Endothelial cell of umbilical vein (primary cell): ENCODE measurements around the gene NINJ2. TPM values are rescaled to one million over a fixed set of nuclear protein-coding genes. Genes with fewer than 3 reads are reported as not detected.

ENCODE experiments used
- BruUV-seq: library from RNA; stranded (reverse); fragments of 400-500 nt; replicated peaks from 2 replicates; lab custom pipeline; 2021; lab: Mats Ljungman, UMichigan
- CTCF ChIA-PET: fragments of 300-600, 350-600 bp; sonication (Branson Sonifier 250); formaldehyde crosslinking; loops from one replicate; lab custom pipeline; 2021; ENCODE audit warnings: antibody characterized with exemption, inconsistent platforms; lab: Charles Lee
- POLR2A ChIA-PET: fragments of 300-600, 350-600 bp; sonication (Branson Sonifier 250); formaldehyde crosslinking; loops from one replicate; lab custom pipeline; 2021; ENCODE audit warnings: antibody characterized with exemption, inconsistent platforms; lab: Charles Lee
- DNase-seq: peaks from one replicate; pipeline ENCODE4 v3.0.0-alpha.2; 2011; ENCODE audit warnings: low read depth, low spot score
- FAIRE-seq: peaks from 2 replicates; lab custom pipeline; 2011; peaks lifted over from hg19 to GRCh38; lab: Jason Lieb, UNC
- H2AFZ ChIP-seq: 2 replicates; pipeline ENCODE4 v1.6.0; 2012; ENCODE audit warnings: low read depth, low read length, control low read depth, inconsistent platforms
- H3K27ac ChIP-seq: 2 replicates; pipeline ENCODE4 v1.5.1; 2011; ENCODE audit warnings: low read depth, mild to moderate bottlenecking, control low read depth, low read length, moderate library complexity; ENCODE audit not compliant: insufficient read depth
- H3K27me3 ChIP-seq, 2 experiments: 2 replicates each; pipeline versions ENCODE4 v1.6.0 to v1.6.1; 2011; ENCODE audit warnings: low read length in 2 of 2, mixed read lengths in 1 of 2; ENCODE audit not compliant: control insufficient read depth in 2 of 2, insufficient read depth in 2 of 2
- H3K36me3 ChIP-seq, 2 experiments: 2 replicates in 1 of 2; 3 replicates in 1 of 2; pipeline ENCODE4 v1.5.1; 2011; ENCODE audit warnings: low read length in 2 of 2, mild to moderate bottlenecking in 1 of 2, moderate library complexity in 1 of 2; ENCODE audit not compliant: control insufficient read depth in 2 of 2, insufficient read depth in 2 of 2; ENCODE audit errors: extremely low read depth in 1 of 2
- H3K4me1 ChIP-seq: 3 replicates; pipeline ENCODE4 v1.5.1; 2011; ENCODE audit warnings: mild to moderate bottlenecking, low read length; ENCODE audit not compliant: control insufficient read depth, insufficient read depth; ENCODE audit errors: extremely low read depth
- H3K4me2 ChIP-seq: 2 replicates; pipeline ENCODE4 v1.6.1; 2011; ENCODE audit warnings: low read length, control low read depth, mixed read lengths; ENCODE audit not compliant: insufficient read depth
- H3K4me3 ChIP-seq, 3 experiments: fragments of 200-600 bp in 1 of 3; sonication (generic), shearing (Covaris generic) in 1 of 3; replicated peaks in 1 of 3; 2 replicates each; pipeline ENCODE4 v1.5.1; 2011 to 2016; ENCODE audit warnings: control low read depth in 3 of 3, low read length in 3 of 3, mild to moderate bottlenecking in 2 of 3, inconsistent platforms in 1 of 3, low read depth in 1 of 3, moderate library complexity in 1 of 3; ENCODE audit not compliant: insufficient read depth in 1 of 3
- H3K79me2 ChIP-seq: 2 replicates; pipeline ENCODE4 v1.6.0; 2012; ENCODE audit warnings: low read length, inconsistent platforms; ENCODE audit not compliant: control insufficient read depth, insufficient read depth
- H3K9ac ChIP-seq: replicated peaks from 2 replicates; pipeline ENCODE3; 2011; ENCODE audit warnings: low read length, control low read depth; ENCODE audit not compliant: insufficient read depth; ENCODE audit errors: extremely low read depth
- H3K9me1 ChIP-seq: replicated peaks from 3 replicates; pipeline ENCODE4 v1.6.0; 2011; ENCODE audit warnings: mild to moderate bottlenecking, low read length; ENCODE audit not compliant: control insufficient read depth, insufficient read depth; ENCODE audit errors: extremely low read depth
- H3K9me3 ChIP-seq: replicated peaks from 2 replicates; pipeline ENCODE4 v1.5.1; 2012; ENCODE audit warnings: low read length, inconsistent platforms; ENCODE audit not compliant: control insufficient read depth, insufficient read depth
- H4K20me1 ChIP-seq: replicated peaks from 2 replicates; pipeline ENCODE3; 2011; ENCODE audit warnings: mild to moderate bottlenecking, low read length; ENCODE audit not compliant: control insufficient read depth, insufficient read depth; ENCODE audit errors: extremely low read depth
- EZH2 ChIP-seq: IDR thresholded peaks from 2 replicates; pipeline ENCODE4 v1.6.1; 2012; ENCODE audit warnings: borderline replicate concordance, low read depth, mild to moderate bottlenecking, moderate library complexity, low read length, inconsistent platforms; ENCODE audit not compliant: severe bottlenecking
- FOS ChIP-seq: IDR thresholded peaks from 2 replicates; pipeline ENCODE4 v1.6.1; 2011; ENCODE audit warnings: mild to moderate bottlenecking, low read length, moderate library complexity, borderline replicate concordance; ENCODE audit not compliant: insufficient read depth
- GATA2 ChIP-seq: IDR thresholded peaks from 2 replicates; pipeline ENCODE4 v1.7.0; 2011; ENCODE audit warnings: low read depth, mild to moderate bottlenecking, moderate library complexity, mixed read lengths, low read length; ENCODE audit not compliant: insufficient read length, insufficient read depth
- JUN ChIP-seq: IDR thresholded peaks from 2 replicates; pipeline ENCODE4 v1.6.1; 2011; ENCODE audit warnings: borderline replicate concordance, low read depth; ENCODE audit not compliant: insufficient read length, insufficient read depth
- MAX ChIP-seq: IDR thresholded peaks from 2 replicates; pipeline ENCODE4 v1.6.1; 2011; ENCODE audit not compliant: insufficient read depth, insufficient read length
- MYC ChIP-seq: IDR thresholded peaks from one replicate; pipeline ENCODE4 v1.6.1; 2011; ENCODE audit warnings: mild to moderate bottlenecking, low read depth, low read length
- POLR2A ChIP-seq: IDR thresholded peaks from 2 replicates; pipeline ENCODE4 v1.6.1; 2012; ENCODE audit warnings: low read depth, mild to moderate bottlenecking, control low read depth, low read length
- POLR2AphosphoS5 ChIP-seq: IDR thresholded peaks from 2 replicates; pipeline ENCODE4 v1.6.1; 2012; ENCODE audit warnings: low read depth, mild to moderate bottlenecking, control low read depth, low read length, moderate library complexity; ENCODE audit not compliant: insufficient read depth
- dilution Hi-C: fragments of 300-500 bp; cut with MboI; formaldehyde crosslinking; loops from one replicate; pipeline ENCODE4 v1.15.0; 2019; ENCODE audit warnings: low sequenced_read_pairs; ENCODE audit not compliant: extremely low pct_ligation_motif_present
- intact Hi-C: fragments of 100-400 bp; cut with micrococcal nuclease; formaldehyde crosslinking; loops from one replicate; pipeline ENCODE4 v1.10.0; 2022
- polyA plus RNA-seq, 4 experiments: library from polyadenylated mRNA; depleted of rRNA in 3 of 4; stranded (reverse) in 3 of 4; unstranded in 1 of 4; fragments of >200 nt; gene quantifications; 2 replicates each; pipeline versions ENCODE4 v1.2.1 to v1.2.3, GENCODE V29; 2011 to 2012; ENCODE audit warnings: missing spikeins in 1 of 4
- total RNA-seq: library from RNA; stranded (reverse); gene quantifications from 2 replicates; pipeline ENCODE4 v1.2.3, GENCODE V29; 2021
- TF ChIP-seq, protein P1 (sequence below), 2 donors: IDR thresholded peaks; 1 replicate in 1 of 2; 2 replicates in 1 of 2; pipeline ENCODE4 v1.5.1; 2011; ENCODE audit warnings: low read length in 2 of 2, mild to moderate bottlenecking in 2 of 2, moderate library complexity in 2 of 2, control low read depth in 1 of 2, inconsistent platforms in 1 of 2, low read depth in 1 of 2; ENCODE audit not compliant: insufficient read depth in 1 of 2; ENCODE audit errors: extremely low read depth in 1 of 2

The NINJ2 gene
- total and polyA plus RNA-seq, 2 donors (not counting 3 experiments of a cell fraction or from before 2014, with no cell fraction given), result 0.75 to 4.4 TPM

DNA sequence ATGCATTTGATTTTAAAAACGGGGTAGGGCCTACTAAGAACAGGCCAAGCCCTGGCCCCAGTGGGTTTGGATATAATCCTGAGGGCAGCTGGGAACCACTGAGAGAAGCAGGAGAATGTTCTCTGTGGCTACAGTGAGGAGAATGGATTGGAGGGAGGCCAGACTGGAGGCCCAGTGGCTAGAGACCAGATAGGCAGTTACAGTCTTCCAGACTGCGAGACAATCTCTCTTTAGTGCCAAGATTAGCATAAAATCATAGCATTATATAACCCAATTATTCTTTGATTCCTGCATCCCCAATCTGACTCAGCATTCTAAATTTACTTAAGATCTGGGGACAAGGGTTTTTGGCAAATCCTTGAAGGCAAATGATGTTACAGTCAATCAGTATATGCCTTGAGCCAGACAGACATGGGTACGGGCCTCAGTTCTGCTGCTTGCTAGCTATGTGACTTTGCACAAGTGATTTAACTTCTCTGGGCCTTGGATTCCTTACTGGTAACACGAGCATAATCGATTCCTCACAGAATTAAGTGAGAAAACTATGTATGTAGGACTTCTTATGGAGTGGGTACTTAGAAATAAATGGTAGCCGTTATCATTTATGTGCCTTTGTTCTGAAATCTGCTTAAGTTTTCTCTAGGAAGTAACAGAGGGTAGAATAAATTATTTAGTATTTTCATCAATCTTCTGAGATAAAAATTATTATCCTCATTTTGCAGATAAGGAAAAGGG, 18.3 kb downstream of the NINJ2 start:
- intact Hi-C loops (loop anchor here (1.0 to 5.0 kb wide), 3 partner anchors 69 to 347 kb away; partner anchors contain the start of gene ERC1), dilution Hi-C loops (no loop called here)
- Histone ChIP-seq H3K9ac (no peak overlapping the region), H2AFZ (no peak overlapping the region), H3K27ac (peak overlapping the region; percentile 78), H3K79me2 (no peaks in the 10 kb centered on the region), H3K4me1 (peaks cover 41% of the 10 kb centered on the region), H3K4me3 (no peak overlapping the region), H3K9me3 (no peaks in the 10 kb centered on the region), H3K9me1 (no peaks in the 10 kb centered on the region), H3K36me3 (no peaks in the 10 kb centered on the region), H3K4me2 (peak overlapping the region; percentile 35), H4K20me1 (no peaks in the 10 kb centered on the region), H3K27me3 (no peaks in the 10 kb centered on the region)
- BruUV-seq, result no TSS peak
- ChIA-PET CTCF (interaction anchor here (1.3 to 6.7 kb wide), 6 partner anchors 18 to 110 kb away, joined by 3 to 56 read pairs (median 6); partner anchors contain the start of genes NINJ2 and WNK1), POLR2A (no interaction called here)
- DNase-seq, result no peak
- TF ChIP-seq, protein P1, sequence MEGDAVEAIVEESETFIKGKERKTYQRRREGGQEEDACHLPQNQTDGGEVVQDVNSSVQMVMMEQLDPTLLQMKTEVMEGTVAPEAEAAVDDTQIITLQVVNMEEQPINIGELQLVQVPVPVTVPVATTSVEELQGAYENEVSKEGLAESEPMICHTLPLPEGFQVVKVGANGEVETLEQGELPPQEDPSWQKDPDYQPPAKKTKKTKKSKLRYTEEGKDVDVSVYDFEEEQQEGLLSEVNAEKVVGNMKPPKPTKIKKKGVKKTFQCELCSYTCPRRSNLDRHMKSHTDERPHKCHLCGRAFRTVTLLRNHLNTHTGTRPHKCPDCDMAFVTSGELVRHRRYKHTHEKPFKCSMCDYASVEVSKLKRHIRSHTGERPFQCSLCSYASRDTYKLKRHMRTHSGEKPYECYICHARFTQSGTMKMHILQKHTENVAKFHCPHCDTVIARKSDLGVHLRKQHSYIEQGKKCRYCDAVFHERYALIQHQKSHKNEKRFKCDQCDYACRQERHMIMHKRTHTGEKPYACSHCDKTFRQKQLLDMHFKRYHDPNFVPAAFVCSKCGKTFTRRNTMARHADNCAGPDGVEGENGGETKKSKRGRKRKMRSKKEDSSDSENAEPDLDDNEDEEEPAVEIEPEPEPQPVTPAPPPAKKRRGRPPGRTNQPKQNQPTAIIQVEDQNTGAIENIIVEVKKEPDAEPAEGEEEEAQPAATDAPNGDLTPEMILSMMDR (IDR thresholded peaks at IDR 0.05; ENCODE audit: extremely low read depth in 1 of 2, insufficient read depth in 1 of 2, low read depth in 1 of 2, low read length in 2 of 2), result no peak
- FAIRE-seq, result peak; percentile 38

DNA sequence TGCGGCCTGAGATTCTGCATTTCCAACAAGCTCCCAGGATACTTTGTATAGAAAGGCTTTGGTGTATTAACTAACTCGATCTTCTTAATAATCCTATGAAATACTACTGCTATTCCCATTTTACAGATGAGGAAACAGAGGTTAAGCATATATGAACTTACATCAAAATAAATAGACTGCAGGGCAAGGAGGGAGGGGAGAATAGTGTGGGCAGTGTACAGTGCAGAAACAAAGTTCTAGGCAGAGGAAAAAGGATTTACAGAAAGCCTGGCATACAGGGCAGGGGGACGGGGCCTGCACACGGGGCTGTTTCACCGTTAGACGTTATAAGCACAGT, 19.0 kb downstream of the NINJ2 start:
- intact Hi-C loops, result loop anchor here (5.0 kb wide), 1 partner anchor 348 kb away; the partner anchor contains the start of gene ERC1
- no peak overlapping the region for H3K9ac ChIP-seq
- H3K9me3 ChIP-seq, result no peaks in the 10 kb centered on the region
- no peaks in the 10 kb centered on the region for H4K20me1 ChIP-seq
- H3K27me3 ChIP-seq, result no peaks in the 10 kb centered on the region
- FAIRE-seq, result no peak
- H3K79me2 ChIP-seq, result no peaks in the 10 kb centered on the region
- no peak overlapping the region for H2AFZ ChIP-seq
- BruUV-seq, result no TSS peak
- H3K4me2 ChIP-seq, result peak overlapping the region; percentile 47
- H3K9me1 ChIP-seq, result no peaks in the 10 kb centered on the region
- no peak overlapping the region for H3K4me3 ChIP-seq
- dilution Hi-C loops, result no loop called here
- ChIA-PET POLR2A (no interaction called here), CTCF (interaction anchor here (1.8 to 6.7 kb wide), 2 partner anchors 8 to 107 kb away, joined by 6 to 56 read pairs; partner anchors contain the start of gene WNK1)
- DNase-seq, result no peak
- H3K4me1 ChIP-seq, result peaks cover 41% of the 10 kb centered on the region
- H3K27ac ChIP-seq, result peak overlapping the region; percentile 87
- no peaks in the 10 kb centered on the region for H3K36me3 ChIP-seq
- TF ChIP-seq MYC (no peak), GATA2 (no peak), POLR2AphosphoS5 (no peak), POLR2A (no peak), JUN (no peak), FOS (no peak), EZH2 (no peak), MAX (no peak)
- TF ChIP-seq, protein P1 (IDR thresholded peaks at IDR 0.05; ENCODE audit: extremely low read depth in 1 of 2, insufficient read depth in 1 of 2, low read depth in 1 of 2, low read length in 2 of 2), result no peak
